ENCODE measurements around the gene SMTNL2. TPM values are rescaled to one million over a fixed set of nuclear protein-coding genes. Genes with fewer than 3 reads are reported as not detected.
"Not testable (repeated sequence)": the region's sequence is repeated elsewhere in the genome, so short reads cannot be mapped to it uniquely, and the experiment has no call there.

SMTNL2 gene
- total RNA-seq, 1 donor from 2014 or later, result 14.9 TPM

- no peak for DNase-seq
Measured at GRCh38 chr17:4585638-4585994, 1.3 kb downstream of the SMTNL2 start.

GRCh38 chr17:4586043-4586442 lies 1.7 kb downstream of the SMTNL2 start:
- DNase-seq, result no peak

DNA sequence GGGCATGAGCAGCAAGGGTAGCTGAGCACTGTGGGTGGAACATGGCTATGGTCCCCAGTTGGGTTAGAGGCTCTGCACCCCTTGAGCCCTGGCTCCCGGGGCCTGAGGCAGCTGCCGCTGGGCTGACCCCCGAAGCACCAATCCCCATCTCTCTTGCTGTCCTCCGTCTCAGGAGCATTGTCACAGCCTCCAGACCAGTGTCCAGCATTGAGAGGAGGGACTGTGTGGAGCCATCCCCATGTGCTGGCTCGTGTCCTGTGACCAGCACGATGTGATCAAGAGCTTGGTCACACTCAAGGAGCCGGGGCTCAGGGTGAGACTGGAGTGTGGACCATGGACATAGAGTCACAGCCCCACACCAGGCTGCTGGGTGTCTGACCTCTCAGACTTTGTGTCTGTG lies 2.9 kb downstream of the SMTNL2 start:
- DNase-seq, result no peak

GRCh38 chr17:4587803-4588202 lies 3.5 kb downstream of the SMTNL2 start:
- DNase-seq, result no peak

- DNase-seq, result no peak
Measured at GRCh38 chr17:4588391-4588790, 4.1 kb downstream of the SMTNL2 start.

GRCh38 chr17:4588898-4589625 lies 4.7 kb downstream of the SMTNL2 start:
- no peak for DNase-seq

DNA sequence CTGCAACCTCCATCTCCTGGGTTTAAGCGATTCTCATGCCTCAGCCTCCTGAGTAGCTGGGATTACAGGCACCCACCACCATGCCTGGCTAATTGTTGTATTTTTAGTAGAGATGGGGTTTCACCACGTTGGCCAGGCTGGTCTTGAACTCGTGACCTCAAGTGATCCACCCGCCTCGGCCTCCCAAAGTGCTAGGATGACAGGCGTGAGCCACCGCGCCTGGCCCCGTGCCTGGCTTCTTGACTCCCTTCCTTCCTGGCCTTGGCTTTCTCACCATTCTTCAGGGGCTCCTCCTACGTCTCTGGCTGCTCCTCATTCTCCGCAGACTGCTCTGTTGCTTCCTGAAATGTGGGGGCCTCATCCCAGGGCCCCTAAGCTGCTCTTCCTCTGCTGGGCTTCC lies 5.7 kb downstream of the SMTNL2 start:
- DNase-seq, result not testable (repeated sequence)

DNA sequence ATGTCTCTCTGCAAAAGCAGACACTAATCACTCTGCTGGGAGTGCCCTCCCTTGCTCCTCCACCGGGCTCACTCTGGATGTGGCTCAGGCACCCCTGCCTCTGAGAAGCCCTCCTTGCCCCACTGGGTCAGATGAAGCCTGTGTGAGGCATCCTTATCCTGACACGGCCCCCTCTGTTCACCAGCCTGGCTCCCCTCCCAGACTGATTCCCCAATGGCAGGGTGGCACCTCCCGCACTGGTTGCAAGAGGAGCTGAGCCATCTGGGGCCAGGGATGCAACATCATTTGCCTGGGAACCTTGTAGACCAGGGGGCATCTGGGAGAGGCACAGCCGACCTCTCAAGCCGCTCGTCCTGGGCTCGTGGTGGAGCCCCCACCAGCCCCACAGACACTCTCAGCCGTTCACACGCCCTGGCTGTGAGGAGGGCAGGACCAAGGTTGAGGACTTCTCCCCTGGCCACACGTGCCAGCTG lies 6.7 kb downstream of the SMTNL2 start:
- DNase-seq, result no peak

GRCh38 chr17:4591529-4591928 lies 7.2 kb downstream of the SMTNL2 start:
- no peak for DNase-seq

DNA sequence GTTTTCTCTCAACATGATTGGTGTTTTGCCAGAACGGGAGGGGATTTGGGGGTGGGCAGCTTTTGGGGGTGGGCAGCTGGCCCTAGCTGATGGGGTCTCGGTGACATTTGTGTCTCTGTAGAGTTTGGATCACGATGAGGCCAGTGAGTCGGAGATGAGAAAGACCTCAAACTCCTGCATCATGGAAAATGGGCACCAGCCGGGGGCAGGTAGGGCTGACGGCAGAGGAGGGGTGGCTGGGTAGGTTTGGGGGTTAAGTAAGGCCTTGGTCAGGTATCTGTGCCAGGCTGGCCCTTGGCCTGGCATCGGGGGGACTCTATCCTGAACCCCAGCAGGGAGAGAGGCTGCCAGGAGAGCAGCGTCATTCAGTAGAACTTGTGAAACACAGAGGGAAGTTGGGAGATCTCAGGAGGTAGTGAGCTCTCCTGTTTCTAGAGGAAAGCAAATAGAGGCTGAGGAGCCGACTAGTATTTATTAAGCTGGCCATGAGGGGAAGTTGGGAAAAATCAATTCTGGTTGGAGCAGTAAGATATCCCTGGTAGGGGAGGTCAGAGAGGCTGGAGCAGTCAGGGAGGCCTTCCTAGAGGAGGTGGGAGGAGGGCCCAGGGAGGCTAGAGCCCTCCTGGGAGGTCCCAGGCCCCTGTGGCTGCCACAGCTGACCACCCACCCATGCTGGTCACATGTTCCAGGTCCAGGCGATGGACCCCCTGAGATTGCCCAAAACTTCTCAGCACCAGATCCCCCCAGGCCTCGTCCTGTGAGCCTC lies 8.1 kb downstream of the SMTNL2 start:
- DNase-seq, result no peak

DNA sequence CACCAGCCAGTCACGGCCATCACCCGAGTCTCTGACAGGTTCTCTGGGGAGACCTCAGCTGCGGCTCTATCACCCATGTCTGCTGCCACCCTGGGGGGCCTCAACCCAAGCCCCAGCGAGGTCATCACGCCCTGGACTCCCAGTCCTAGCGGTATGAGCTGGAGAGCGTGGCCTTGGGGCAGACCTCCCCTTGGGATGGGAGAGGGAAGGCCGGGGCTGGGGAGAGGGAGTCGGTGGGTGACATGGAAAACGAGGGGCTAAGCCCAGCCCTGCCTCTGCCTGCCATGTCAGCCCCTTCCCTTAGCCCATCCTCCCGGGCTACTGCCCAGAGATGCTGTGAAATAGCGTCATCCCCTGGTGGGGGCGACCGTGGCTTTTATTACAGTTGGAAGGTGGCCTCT lies 8.7 kb downstream of the SMTNL2 start:
- DNase-seq, result no peak

DNA sequence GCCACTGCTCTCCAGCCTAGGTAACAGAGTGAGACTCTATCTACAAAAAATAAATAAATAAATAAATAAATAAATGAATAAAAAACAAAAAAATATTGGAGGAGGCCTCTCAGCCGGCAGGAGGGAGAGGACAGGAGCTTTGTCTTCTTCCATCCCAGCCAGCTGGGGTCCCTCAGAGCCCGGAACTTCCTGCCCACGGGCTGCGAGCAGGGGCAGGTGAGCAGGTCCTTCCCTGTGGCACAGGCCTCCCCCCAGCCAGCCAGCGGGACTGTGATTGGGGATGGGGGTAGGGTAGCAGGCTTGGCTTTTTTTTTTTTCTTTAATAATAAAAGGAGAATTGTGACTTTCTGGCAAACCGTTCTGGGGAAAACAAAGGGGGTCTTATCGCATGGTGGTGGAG lies 10.1 kb downstream of the SMTNL2 start:
- no peak for DNase-seq

DNA sequence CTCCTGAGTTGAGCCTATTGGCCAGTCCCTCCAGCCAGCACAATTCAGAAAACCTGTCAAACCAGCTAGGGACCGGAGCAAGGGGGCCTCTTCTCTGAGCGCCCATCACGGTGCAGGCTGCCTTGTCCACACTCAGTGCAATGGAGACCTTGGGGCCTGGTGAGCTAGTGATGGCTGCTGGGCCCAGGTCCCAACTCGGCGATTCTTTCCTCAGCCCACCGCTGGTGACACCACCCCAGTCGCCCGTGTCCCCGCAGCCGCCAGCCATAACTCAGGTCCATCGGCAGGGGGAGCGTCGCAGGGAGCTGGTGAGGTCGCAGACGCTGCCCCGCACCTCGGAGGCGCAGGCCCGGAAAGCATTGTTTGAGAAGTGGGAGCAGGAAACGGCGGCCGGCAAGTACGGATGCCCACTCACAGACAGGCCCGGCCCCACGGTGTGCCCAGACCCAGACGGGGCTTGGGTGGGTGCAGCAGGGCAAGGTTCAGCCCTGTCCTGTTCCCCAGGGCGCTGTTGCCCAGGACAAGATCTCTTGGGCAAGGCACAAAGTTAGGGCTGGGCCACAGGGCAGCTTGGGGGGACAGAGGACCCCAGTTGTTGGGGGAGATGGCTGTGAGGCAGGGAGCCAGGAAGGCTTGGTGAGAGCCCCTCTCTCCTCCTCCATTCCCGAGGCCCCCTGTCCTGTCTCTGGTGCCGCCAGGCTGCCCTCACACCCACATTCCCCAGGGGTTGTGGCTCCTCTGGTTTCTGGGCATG lies 10.8 kb downstream of the SMTNL2 start:
- DNase-seq, result no peak

DNA sequence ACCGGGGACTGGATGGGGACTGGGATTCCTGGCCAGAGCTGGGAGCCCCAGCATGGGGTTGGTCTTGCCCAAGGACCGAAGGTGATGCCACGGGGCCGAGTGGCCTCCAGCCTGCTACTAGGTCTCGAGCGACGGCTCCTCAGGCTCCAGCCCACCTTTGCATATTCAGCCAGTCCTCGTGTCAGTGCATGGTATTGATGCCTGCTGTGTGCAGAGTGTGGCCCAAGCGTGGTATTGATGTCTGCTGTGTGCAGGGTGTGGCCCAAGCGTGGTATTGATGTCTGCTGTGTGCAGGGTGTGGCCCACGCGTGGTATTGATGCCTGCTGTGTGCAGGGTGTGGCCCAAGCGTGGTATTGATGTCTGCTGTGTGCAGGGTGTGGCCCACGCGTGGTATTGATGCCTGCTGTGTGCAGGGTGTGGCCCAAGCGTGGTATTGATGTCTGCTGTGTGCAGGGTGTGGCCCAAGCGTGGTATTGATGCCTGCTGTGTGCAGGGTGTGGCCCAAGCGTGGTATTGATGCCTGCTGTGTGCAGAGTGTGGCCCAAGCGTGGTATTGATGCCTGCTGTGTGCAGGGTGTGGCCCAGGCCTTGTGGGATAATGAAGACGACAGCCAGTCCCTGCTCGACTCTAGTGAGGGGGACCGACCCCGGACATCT lies 11.5 kb downstream of the SMTNL2 start:
- DNase-seq, result not testable (repeated sequence)

DNA sequence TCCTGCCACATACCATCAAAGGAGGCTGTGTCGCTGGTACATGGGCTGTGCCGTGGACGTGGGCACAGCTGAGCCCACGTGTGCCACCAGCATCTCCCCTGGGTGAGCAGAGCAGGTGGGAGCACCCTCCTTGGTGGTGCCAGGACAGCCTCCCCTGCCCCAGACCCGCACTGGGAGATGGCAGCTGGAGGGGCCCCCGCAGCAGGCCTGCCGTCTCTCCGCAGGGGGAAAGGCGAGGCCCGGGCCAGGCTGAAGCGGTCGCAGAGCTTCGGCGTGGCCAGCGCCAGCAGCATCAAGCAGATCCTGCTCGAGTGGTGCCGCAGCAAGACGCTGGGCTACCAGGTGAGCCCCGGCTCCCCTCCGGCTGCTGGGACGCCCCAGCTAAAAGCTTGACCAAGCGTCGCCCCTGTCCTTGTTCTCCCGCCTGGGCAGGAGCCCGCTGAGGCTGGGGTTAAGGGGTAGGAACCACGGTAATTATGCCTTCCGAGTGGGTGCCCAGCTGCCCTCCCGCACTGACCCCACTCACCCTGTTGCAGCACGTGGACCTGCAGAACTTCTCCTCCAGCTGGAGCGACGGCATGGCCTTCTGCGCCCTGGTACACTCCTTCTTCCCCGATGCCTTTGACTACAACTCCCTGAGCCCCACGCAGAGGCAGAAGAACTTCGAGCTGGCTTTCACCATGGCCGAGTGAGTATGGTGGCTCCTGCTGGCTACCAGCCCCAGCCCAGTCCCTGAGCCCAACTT lies 12.5 kb downstream of the SMTNL2 start:
- DNase-seq, result no peak

DNA sequence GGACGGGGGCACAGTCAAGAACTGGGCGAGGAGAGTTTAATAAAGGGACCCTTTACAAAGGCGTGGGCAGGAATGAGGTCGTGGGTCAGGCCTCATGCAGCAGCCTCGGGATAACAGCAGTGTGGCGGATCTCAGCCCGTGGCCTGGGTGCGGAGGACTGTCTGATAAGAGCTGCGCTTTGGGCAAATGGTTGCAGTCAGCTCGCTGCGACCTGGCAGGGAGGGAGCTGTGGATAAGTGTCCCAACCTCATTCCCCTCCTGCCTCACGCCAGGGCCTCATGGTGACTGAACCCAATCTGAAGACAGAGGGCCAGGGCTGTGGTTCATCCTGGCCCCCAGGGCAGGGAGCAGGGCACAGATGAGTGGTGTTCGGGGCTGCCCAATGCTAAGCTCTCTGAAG lies 13.6 kb downstream of the SMTNL2 start:
- no peak for DNase-seq

DNA sequence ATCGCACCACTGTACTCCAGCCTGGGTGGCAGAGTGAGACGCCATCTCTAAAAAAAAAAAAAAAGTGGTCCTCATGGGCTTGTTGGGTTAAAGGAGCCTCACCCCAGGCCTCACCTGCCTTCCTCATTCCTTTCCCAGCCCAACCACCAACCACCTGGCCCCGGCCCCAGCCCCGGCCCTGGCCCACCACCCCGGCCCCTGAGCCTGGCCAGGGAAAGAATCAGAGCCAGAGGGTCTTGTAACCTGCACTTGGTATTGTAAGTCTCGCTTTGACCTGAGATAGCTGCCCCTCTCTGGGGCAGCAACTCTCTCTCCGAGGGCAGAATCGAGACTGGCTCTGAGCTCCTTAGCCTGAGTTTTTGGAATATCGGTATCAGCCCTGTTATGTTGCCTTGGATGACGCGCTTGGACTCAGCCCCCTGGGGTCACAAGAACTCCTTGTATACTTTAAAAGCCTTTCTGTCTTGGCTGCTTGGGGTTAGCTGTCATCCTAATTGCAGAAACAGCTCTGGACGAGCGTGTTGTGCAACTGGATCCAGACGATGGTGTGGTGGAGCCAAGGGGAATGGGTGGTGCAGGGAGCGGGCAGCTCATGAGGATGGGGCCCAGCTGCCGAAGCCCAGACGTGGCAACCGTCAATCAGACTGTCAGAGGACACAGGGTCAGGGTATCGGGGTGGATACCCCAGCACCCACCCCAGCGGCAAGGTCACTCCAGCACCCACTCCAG lies 14.6 kb downstream of the SMTNL2 start:
- peak; percentile 53 for DNase-seq

- DNase-seq, result peak; percentile 48
Measured at GRCh38 chr17:4599505-4600281, 15.4 kb downstream of the SMTNL2 start.

DNA sequence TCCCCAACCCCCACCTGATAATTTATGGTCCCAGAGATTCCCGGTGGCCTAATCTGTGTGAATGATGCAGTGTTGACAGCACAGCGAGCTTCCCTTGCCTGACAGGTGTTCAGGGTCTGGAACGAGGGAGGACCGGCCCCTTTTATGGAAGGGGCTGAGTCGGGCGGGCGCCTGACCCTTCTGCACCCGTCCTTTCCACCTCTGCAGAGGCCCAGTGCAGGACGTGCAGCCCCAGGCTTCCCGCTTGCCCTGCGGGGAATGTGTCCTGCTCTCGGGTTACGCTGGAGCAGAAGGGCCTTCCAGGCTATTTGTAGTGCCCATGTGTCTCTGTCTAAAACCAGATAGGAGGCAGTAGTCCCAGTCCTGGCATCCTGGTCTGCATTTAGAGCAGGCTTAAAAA lies 16.2 kb downstream of the SMTNL2 start:
- DNase-seq, result no peak

DNA sequence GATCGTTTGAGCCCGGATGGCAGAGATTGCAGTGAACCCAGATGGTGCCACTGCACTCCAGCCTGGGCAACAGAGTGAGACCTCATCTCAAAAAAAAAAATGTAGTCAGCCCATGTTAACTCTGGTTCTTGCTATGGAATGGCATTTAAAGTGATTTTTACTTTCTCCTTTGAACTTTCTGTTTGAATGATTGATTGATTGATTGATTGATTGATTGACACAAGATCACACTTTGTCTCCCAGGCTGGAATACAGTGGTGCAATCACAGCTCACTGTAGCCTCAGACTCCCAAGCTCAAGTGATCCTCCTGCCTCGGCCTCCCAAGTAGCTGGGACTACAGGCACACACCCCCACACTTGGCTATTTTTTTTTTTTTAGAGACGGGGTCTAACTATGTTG lies 17.0 kb downstream of the SMTNL2 start:
- no peak for DNase-seq
